NCI-H69 (cell line): ENCODE measurements around the gene ARPC1A.
"Not testable (repeated sequence)": the region's sequence is repeated elsewhere in the genome, so short reads cannot be mapped to it uniquely, and the experiment has no call there.

Source experiments
- DNase-seq: peaks from one replicate; lab custom pipeline; 2025; lab: John Stamatoyannopoulos, UW

ARPC1A gene

DNA sequence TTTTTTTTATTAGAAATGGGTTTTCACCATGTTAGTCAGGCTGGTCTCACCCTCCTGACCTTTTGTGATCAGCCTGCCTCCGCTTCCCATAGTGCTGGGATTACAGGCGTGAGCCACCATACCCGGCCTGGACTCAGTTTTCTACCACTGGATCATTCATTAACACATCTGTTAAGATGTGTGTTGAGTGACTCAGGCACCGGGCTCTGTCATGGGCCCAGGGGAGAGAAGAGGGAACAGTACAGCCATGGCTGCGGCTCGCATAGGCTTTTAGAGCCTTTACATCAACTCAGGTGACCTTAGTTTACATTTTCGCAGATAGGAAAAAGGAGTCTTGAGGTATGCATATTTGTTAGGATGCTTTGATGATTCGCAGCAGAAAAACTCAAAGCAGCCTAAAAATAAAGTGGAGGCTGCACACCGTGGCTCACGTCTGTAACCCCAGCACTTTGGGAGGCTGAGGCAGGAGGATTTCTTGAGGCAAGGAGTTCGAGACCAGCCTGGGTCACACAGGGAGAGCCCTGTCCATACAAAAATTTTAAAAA is 45.8 kb downstream of the ARPC1A start:
- DNase-seq, result no peak

GRCh38 chr7:99372275-99373090 is 46.8 kb downstream of the ARPC1A start:
- DNase-seq, result no peak

DNA sequence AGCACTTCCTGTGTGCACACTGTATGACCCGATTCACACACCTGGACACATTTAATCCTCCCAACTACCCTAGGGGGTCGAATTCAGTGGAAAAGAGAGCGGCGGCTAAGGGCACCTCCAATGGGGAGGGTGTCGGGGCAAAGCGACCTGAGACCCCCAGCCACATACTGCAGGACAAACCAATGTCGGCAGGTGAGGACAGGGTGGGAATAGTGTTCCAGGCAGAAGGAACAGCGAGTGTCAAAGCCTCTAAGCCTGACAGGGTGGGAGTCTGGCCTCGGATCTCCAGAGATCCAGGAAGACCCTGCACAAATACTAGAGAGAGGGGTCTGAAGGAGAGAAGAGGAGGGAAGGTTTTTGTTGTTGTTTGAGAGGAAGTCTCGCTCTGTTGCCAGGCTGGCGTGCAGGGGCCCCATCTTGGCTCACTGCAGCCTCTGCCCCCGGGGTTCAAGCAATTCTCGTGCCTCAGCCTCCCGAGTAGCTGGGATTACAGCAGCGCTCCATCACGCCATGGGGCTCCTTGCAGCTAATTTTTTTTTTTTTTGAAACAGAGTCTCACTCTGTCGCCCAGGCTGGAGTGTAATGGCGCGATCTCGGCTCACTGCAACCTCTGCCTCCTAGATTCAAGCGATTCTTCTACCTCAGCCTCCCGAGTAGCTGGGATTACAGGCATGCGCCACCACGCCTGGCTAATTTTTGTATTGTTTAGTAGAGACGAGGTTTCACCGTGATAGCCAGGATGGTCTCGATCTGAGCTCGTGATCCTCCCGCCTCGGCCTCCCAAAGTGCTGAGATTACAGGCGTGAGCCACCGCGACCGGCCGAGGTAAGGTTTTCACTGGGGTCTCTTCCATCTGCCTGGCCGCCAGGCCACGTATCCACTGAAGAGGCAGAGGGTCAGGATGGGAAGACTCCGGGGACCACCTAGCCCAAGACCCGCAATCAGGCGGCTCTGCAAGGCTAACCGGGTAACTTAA is 47.7 kb downstream of the ARPC1A start:
- DNase-seq, result no peak

DNA sequence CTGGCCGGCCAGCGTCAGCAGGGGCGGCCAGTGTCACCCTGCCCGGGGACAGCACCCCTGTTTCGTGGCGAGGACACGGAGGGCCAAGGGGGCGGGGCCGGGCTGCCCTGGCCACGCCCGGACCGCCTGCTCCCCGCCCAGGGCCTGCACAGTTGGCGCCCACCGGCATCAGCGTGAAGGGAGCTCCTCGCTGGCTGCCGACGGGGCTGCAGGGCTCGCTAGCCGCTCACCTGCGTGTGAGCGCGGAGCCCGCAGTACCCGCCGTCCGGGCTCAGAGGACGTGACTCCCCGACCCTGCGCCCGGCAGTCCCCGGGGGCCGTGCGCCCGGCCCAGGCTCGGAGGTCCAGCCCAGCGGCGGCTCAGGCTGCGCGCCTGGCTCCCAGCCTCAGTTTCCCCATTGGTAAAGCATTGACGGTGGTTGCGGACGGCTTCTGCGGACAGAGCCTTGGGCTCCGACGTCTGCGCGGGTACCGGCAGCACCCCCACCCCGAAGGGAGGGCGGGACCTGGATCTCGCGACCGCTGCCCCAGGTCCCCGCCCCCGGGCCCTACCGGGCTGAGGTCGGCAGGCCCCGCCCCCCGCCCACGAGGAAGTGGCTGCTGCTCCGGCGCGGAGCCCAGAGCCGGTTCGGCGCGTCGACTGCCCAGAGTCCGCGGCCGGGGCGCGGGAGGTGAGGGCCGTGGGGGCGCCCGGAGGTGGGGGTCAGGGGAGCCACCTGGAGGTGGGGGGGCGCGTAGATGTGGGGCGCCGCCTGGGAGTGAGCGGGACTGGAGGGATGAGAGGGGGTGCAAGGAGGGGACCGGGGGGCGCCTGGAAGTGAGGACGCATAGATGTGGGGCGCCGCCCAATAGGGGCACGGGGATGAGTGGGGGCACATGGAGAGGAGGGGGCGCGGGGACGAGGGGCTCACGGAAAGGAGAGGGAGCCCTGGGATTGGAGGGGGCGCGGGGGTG is 48.7 kb downstream of the ARPC1A start, which contains the start of gene ARPC1B:
ARPC1B (plus strand) TSS at position 620 of the 954 bp plus-strand sequence. CDS start 10,985 bp downstream, outside the sequence.
- peak; percentile 72 for DNase-seq

GRCh38 chr7:99375070-99375807 is 49.5 kb downstream of the ARPC1A start:
- DNase-seq, result peak; percentile 80

- no peak for DNase-seq
Measured at GRCh38 chr7:99379043-99379577, 53.4 kb downstream of the ARPC1A start.

- DNase-seq, result not testable (repeated sequence)
Measured at GRCh38 chr7:99379693-99380031, 54.0 kb downstream of the ARPC1A start.

DNA sequence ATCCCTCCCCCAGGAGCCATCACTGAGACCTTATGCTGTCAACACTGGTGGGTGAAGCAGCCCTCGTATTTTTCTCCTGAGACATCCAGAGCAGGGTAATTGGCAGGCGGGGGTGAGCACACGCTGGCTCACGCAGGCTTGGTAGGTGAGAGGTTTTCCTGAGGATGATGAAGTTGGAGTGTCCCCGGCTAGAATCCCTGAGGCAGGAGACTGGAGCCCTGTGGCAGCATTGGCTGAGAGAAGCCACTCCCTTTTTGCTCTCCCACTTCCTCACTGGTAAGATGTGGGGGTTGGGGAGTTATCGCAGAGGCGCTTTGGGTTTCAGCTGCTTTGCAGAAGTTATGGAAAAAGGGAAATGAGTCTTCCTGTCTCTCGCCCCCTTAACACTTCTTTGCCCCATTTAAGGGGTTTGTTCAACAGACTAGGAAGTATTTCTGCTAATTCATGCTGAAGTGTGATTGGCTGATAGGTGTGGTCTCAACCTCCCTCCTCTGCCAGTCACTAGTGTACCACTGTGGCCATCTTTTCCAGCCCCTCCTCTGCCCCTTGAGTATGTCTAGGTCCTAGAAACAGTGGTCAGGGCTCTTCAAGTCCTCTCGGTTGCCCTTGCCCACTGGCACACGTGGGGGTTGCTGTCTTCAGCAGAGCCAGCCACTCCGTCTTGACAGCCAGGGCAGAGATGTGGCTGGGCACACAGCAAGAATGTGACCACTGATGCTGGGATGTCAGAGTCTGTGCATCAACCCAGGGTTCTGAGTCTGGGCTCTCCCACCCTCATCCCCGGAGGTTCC is 54.5 kb downstream of the ARPC1A start:
- no peak for DNase-seq

DNA sequence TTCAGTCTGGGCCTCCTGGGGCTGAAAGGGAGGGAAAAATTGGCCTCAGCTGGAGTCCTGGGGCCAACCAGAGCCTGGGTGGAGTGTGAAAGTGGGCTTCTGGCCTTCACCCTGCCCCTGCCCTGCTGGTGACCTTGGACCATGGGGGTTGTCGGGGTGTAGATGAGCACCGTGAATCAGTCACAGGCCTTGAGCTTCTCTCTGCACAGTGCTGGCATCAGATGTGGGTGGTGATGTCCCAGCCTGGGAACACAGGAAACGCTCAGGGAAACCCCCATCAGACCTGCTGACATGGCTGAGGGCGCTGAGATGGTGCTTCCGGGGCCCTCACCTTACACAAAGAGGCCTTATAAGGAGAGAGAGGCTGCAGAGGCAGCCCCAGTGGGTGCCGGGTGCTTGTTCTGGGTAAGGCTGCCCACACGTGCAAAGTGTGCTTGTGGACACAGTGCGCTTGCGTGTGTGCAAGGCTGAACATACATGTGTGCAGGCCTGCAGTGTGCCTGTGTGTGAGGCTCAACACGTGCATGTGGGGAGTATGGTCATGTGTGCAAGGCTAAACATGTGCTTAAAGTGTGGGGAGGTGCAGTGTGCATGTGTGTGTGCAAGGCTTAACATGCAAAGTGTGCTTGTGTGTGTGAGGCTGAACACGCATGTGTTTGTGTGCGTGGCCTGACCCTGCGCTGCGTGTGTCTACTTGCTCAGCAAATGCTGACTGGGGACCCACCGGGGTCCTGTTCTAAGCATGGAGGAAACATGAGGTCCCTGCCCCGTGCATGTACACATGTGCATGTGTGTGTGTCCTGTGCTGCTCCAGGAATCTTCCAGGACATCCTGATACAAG is 55.3 kb downstream of the ARPC1A start:
- DNase-seq, result no peak

GRCh38 chr7:99381664-99382075 is 56.0 kb downstream of the ARPC1A start:
- DNase-seq, result no peak

DNA sequence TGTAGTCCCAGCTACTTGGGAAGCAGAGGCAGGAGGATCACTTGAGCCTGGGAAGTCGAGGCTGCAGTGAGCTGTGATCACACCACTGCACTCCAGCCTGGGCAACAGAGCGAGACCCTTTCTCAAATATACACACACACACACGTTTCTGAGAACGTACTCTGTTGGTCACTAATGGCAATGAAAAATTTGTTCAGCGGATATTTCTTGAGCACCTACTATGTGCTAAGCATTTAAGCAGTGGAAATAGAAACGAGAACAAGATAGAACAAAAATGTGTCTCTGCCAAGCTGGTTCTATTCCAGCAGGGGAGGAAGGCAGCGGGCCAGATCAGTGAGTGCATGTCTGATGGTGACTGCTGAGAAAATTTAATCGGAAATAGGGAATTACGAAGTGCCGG is 57.5 kb downstream of the ARPC1A start:
- DNase-seq, result no peak

GRCh38 chr7:99383791-99384370 is 58.2 kb downstream of the ARPC1A start:
- DNase-seq, result no peak

- no peak for DNase-seq
Measured at GRCh38 chr7:99384523-99384922, 58.8 kb downstream of the ARPC1A start.

DNA sequence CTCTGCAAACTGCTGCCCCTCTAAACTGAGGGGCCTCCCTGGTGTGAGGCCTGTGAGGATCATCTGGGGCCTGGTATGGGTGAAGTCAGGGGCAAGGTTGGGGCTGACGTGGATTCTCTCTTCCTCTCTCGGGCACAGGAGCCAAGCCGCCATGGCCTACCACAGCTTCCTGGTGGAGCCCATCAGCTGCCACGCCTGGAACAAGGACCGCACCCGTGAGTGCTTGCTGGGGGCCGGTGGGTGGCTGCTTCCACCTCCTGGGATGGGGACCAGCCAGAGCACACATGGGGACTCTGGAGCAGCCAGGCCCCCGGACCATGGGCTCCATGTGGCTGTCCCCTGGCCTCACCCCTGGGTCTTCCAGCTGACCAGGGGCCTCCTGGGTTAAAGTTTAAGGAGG is 59.9 kb downstream of the ARPC1A start:
- DNase-seq, result no peak

- peak; percentile 48 for DNase-seq
Measured at GRCh38 chr7:99386584-99387238, 61.0 kb downstream of the ARPC1A start.

GRCh38 chr7:99387239-99387635 is 61.5 kb downstream of the ARPC1A start:
- DNase-seq, result not testable (repeated sequence)

- DNase-seq, result no peak
Measured at GRCh38 chr7:99387912-99388311, 62.2 kb downstream of the ARPC1A start.

GRCh38 chr7:99389772-99390171 is 64.1 kb downstream of the ARPC1A start:
- no peak for DNase-seq
